CD4-positive, alpha-beta T cell treated with Interleukin-15 for 4 hours (primary cell): ENCODE results near the gene GABRQ.
"Not testable (repeated sequence)": the region's sequence is repeated elsewhere in the genome, so short reads cannot be mapped to it uniquely, and the experiment has no call there.

Source experiments
- DNase-seq: peaks from one replicate; pipeline ENCODE4 v3.0.0-alpha.2; 2020; ENCODE audit warnings: low spot score

The GABRQ gene

GRCh38 chrX:152658302-152658701, 20.6 kb downstream of the GABRQ start:
- no peak for DNase-seq

GRCh38 chrX:152663086-152663485, 25.4 kb downstream of the GABRQ start:
- DNase-seq: no peak

GRCh38 chrX:152674135-152674534, 36.4 kb downstream of the GABRQ start:
- no peak for DNase-seq

- DNase-seq: not testable (repeated sequence)
Observed at GRCh38 chrX:152674652-152675051, 37.0 kb downstream of the GABRQ start.

GRCh38 chrX:152681012-152681411, 43.3 kb downstream of the GABRQ start:
- not testable (repeated sequence) for DNase-seq

- DNase-seq: not testable (repeated sequence)
Observed at GRCh38 chrX:152697952-152698931, 60.5 kb downstream of the GABRQ start, which contains the start of gene MAGEA3. MAGEA3 (plus strand) TSS chrX:152698794; CDS start chrX:152700833, 2,039 bp downstream.

GRCh38 chrX:152700390-152700789, 62.7 kb downstream of the GABRQ start:
- not testable (repeated sequence) for DNase-seq

- DNase-seq: not testable (repeated sequence)
Observed at GRCh38 chrX:152706500-152706899, 68.8 kb downstream of the GABRQ start.
